ENCODE results near the gene CEBPA.
"Not testable (repeated sequence)": the region's sequence is repeated elsewhere in the genome, so short reads cannot be mapped to it uniquely, and the experiment has no call there.

CEBPA gene

GRCh38 chr19:33300009-33300893 lies 2.1 kb downstream of the CEBPA start:
- no peak for DNase-seq

GRCh38 chr19:33299051-33299688 lies 3.2 kb downstream of the CEBPA start:
- DNase-seq = no peak

GRCh38 chr19:33298146-33298911 lies 4.0 kb downstream of the CEBPA start:
- no peak for DNase-seq

- DNase-seq = no peak
Measured at GRCh38 chr19:33297401-33298145, 4.8 kb downstream of the CEBPA start.

- DNase-seq = no peak
Measured at GRCh38 chr19:33296488-33296971, 5.8 kb downstream of the CEBPA start.

- DNase-seq = no peak
Measured at GRCh38 chr19:33295621-33296487, 6.5 kb downstream of the CEBPA start.

GRCh38 chr19:33295046-33295445 lies 7.3 kb downstream of the CEBPA start:
- DNase-seq = not testable (repeated sequence)

- no peak for DNase-seq
Measured at GRCh38 chr19:33294058-33294798, 8.1 kb downstream of the CEBPA start.

GRCh38 chr19:33293255-33294057 lies 8.9 kb downstream of the CEBPA start:
- DNase-seq = no peak

- no peak for DNase-seq
Measured at GRCh38 chr19:33292595-33293254, 9.6 kb downstream of the CEBPA start.

- DNase-seq = no peak
Measured at GRCh38 chr19:33291623-33292534, 10.5 kb downstream of the CEBPA start.

GRCh38 chr19:33290956-33291622 lies 11.2 kb downstream of the CEBPA start:
- no peak for DNase-seq

- no peak for DNase-seq
Measured at GRCh38 chr19:33290082-33290815, 12.1 kb downstream of the CEBPA start.

- DNase-seq = no peak
Measured at GRCh38 chr19:33289261-33289660, 13.1 kb downstream of the CEBPA start.

GRCh38 chr19:33288666-33289065 lies 13.7 kb downstream of the CEBPA start:
- DNase-seq = no peak

- DNase-seq = no peak
Measured at GRCh38 chr19:33287927-33288326, 14.4 kb downstream of the CEBPA start.

- no peak for DNase-seq
Measured at GRCh38 chr19:33287438-33287837, 14.9 kb downstream of the CEBPA start.

All from stimulated activated CD4-positive, alpha-beta T cell treated with anti-CD3 and anti-CD28 coated beads, Interleukin-2, amount 100 ng/mL, for 24 hours (primary cell).